ENCODE measurements around the gene PACS2. TPM values are rescaled to one million over a fixed set of nuclear protein-coding genes. Genes with fewer than 3 reads are reported as not detected.
A peak's percentile ranks its signal among the peaks of the same experiment; 100 is the strongest.

Gene PACS2
- polyA plus RNA-seq, 1 of the 3 experiments (the other 2 are of a cell fraction): 42.7 TPM

DNA sequence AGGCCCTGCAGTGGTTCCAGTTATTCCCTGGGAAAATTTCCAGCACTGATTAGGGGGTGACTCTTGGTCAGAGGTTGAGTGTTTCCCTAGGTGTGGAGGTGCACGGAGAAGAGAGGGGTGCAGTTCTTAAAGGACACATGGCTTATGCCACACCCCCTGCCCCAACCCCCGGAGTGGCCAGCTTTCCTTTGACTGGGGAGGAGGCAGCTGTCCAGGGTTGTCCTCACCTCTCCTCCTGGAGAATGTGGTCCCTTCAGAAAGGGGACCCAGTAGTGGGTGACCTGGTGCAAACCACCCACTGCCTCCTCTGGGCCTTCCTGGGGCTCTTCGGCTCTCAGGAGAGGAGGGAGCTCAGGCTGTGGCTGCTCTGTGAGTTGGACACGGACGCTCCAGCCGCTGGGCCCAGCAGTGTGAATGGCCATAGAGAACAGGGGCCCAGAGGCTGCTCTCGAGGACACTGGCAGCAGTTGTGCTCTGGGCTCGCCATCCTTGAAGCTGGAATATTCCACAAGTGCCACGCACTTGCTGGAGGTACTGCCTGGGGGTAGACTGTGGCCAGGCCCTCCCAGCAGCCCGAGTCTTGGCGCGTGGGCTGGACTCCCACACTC lies 13.6 kb downstream of the PACS2 start:
- Histone ChIP-seq H4K20me1 (ENCODE audit: insufficient read depth) (peaks cover 46% of the 10 kb centered on the region), H2AFZ (ENCODE audit: low read depth) (no peak overlapping the region)
- no peak for TF ChIP-seq RFX5 (IDR thresholded peaks at IDR 0.05; ENCODE audit: low read length)
- TF ChIP-seq, protein P1, sequence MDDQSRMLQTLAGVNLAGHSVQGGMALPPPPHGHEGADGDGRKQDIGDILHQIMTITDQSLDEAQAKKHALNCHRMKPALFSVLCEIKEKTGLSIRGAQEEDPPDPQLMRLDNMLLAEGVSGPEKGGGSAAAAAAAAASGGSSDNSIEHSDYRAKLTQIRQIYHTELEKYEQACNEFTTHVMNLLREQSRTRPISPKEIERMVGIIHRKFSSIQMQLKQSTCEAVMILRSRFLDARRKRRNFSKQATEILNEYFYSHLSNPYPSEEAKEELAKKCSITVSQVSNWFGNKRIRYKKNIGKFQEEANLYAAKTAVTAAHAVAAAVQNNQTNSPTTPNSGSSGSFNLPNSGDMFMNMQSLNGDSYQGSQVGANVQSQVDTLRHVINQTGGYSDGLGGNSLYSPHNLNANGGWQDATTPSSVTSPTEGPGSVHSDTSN (IDR thresholded peaks at IDR 0.05): no peak
- TF ChIP-seq, protein P2, sequence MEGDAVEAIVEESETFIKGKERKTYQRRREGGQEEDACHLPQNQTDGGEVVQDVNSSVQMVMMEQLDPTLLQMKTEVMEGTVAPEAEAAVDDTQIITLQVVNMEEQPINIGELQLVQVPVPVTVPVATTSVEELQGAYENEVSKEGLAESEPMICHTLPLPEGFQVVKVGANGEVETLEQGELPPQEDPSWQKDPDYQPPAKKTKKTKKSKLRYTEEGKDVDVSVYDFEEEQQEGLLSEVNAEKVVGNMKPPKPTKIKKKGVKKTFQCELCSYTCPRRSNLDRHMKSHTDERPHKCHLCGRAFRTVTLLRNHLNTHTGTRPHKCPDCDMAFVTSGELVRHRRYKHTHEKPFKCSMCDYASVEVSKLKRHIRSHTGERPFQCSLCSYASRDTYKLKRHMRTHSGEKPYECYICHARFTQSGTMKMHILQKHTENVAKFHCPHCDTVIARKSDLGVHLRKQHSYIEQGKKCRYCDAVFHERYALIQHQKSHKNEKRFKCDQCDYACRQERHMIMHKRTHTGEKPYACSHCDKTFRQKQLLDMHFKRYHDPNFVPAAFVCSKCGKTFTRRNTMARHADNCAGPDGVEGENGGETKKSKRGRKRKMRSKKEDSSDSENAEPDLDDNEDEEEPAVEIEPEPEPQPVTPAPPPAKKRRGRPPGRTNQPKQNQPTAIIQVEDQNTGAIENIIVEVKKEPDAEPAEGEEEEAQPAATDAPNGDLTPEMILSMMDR (IDR thresholded peaks at IDR 0.05): no peak
- no peak for TF ChIP-seq GATA2 (CRISPR knock-in tag; IDR thresholded peaks at IDR 0.05)
- no peak for TF ChIP-seq EP300 (IDR thresholded peaks at IDR 0.05; ENCODE audit: borderline replicate concordance in 1 of 2, low read depth in 1 of 2, low read length in 1 of 2)
- no peak for TF ChIP-seq MXI1 (IDR thresholded peaks at IDR 0.05; ENCODE audit: low read depth, low read length)
- TF ChIP-seq, protein P3, sequence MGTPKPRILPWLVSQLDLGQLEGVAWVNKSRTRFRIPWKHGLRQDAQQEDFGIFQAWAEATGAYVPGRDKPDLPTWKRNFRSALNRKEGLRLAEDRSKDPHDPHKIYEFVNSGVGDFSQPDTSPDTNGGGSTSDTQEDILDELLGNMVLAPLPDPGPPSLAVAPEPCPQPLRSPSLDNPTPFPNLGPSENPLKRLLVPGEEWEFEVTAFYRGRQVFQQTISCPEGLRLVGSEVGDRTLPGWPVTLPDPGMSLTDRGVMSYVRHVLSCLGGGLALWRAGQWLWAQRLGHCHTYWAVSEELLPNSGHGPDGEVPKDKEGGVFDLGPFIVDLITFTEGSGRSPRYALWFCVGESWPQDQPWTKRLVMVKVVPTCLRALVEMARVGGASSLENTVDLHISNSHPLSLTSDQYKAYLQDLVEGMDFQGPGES (IDR thresholded peaks at IDR 0.05; ENCODE audit: low read depth, low read length): no peak
- TF ChIP-seq FOXJ3 (CRISPR knock-in tag; IDR thresholded peaks at IDR 0.05): no peak
- no peak for TF ChIP-seq FOSL2 (IDR thresholded peaks at IDR 0.05; ENCODE audit: borderline replicate concordance, low read depth)

DNA sequence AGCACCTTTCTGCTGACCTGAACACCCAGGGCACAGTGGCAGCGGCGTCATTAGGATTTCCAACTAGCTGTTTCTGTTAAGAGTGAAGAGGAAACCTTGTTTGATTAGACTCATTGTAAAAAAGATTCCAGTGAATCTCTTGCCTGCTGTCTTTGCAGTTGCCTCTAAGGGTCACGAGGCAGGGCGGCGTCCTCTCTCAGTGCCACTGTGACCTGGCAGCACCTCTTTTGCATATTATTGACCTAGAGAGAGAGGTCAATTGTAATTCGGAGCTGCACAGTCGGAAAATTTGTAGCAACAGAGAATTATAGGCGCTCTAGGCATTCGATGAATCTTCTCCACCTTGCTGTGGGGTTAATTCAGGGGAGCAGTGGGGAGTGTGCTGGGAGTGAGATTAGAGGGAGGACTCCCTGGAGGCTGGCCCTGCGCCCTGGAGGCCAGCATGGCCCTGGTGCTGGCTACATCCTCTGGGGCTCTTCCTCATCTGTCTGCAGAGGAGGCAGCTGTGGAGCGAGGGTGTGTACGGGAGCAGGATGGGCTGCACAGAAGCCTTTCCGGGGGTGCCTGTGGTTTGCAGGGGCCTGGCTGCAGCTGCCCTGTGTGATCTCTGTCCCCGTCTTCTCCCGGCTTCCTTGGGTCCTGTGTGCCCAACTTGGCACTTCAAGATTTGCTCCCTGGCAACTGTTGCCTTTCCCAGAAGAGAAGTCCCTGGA lies 14.3 kb downstream of the PACS2 start:
- no peak overlapping the region for H3K4me2 ChIP-seq
- no peak overlapping the region for H3K4me3 ChIP-seq (ENCODE audit: low read depth in 2 of 2, low read length in 1 of 2)
- no peaks in the 10 kb centered on the region for H3K27me3 ChIP-seq (ENCODE audit: insufficient read depth)
- no peak overlapping the region; a peak in 1 of 4 replicates for H3K27ac ChIP-seq (ENCODE audit: low read depth in 2 of 2, low read length in 1 of 2)
- POLR2A ChIA-PET: no interaction called here
- TF ChIP-seq POLR2AphosphoS5 (IDR thresholded peaks at IDR 0.05; ENCODE audit: low read depth, low read length) (no peak), SIN3A (IDR thresholded peaks at IDR 0.05; ENCODE audit: borderline replicate concordance, low read depth, low read length) (no peak), JUND (IDR thresholded peaks at IDR 0.05) (no peak), YY1 (IDR thresholded peaks at IDR 0.05; ENCODE audit: low read depth) (no peak), EZH2phosphoT487 (IDR thresholded peaks at IDR 0.05; ENCODE audit: borderline replicate concordance, low read depth) (no peak), RXRA (IDR thresholded peaks at IDR 0.05; ENCODE audit: borderline replicate concordance, low read depth) (no peak), MEF2A (IDR thresholded peaks at IDR 0.05; ENCODE audit: borderline replicate concordance, low read depth) (no peak), MXI1 (IDR thresholded peaks at IDR 0.05; ENCODE audit: low read depth, low read length) (no peak), RFX5 (IDR thresholded peaks at IDR 0.05; ENCODE audit: low read length) (no peak), TCF12 (IDR thresholded peaks at IDR 0.05) (no peak)
- TF ChIP-seq, protein P3 (IDR thresholded peaks at IDR 0.05; ENCODE audit: low read depth, low read length): no peak
- CTCF ChIA-PET: interaction anchor here (1.1 kb wide), 1 partner anchor 23 kb away, joined by 4 read pairs; no protein-coding TSS in a partner anchor
- WGBS (ENCODE audit: low lambda C conversion rate): 93% methylated on average over 15 of the region's 15 CpGs
- peak; percentile 35 for DNase-seq
- H3K4me1 ChIP-seq (ENCODE audit: control insufficient read depth in 1 of 2, insufficient read depth in 2 of 2, low read depth in 1 of 2, low read length in 1 of 2): peaks cover 0 to 57% of the 10 kb centered on the region in 2 experiments; a peak in 2 of 4 replicates
- no peaks in the 10 kb centered on the region for H3K9me3 ChIP-seq
- H3K36me3 ChIP-seq (replicated peaks in 1 of 2; ENCODE audit: control insufficient read depth in 1 of 2, insufficient read depth in 2 of 2, low read length in 1 of 2): no peaks in the 10 kb centered on the region
- H4K20me1 ChIP-seq (ENCODE audit: insufficient read depth): peaks cover 46% of the 10 kb centered on the region
- peaks cover 42% of the 10 kb centered on the region; the same call in 1 of the 2 replicates for H3K79me2 ChIP-seq (ENCODE audit: insufficient read depth)
- H2AFZ ChIP-seq (ENCODE audit: low read depth): no peak overlapping the region
- H3F3A ChIP-seq (replicated peaks; ENCODE audit: insufficient read depth): no peaks in the 10 kb centered on the region
- H3K9ac ChIP-seq: no peak overlapping the region
- no peaks in the 10 kb centered on the region for H3K9me2 ChIP-seq

More for the DNA sequence above, 13.6 kb downstream of the PACS2 start:
- no peaks in the 10 kb centered on the region for H3K27me3 ChIP-seq (ENCODE audit: insufficient read depth)
- H3F3A ChIP-seq (replicated peaks; ENCODE audit: insufficient read depth): no peaks in the 10 kb centered on the region
- no peak overlapping the region; a peak in 1 of 4 replicates for H3K27ac ChIP-seq (ENCODE audit: low read depth in 2 of 2, low read length in 1 of 2)
- H3K9me3 ChIP-seq: no peaks in the 10 kb centered on the region
- H3K4me1 ChIP-seq (ENCODE audit: control insufficient read depth in 1 of 2, insufficient read depth in 2 of 2, low read depth in 1 of 2, low read length in 1 of 2): peaks cover 0 to 57% of the 10 kb centered on the region in 2 experiments; a peak in 2 of 4 replicates
- POLR2A ChIA-PET: no interaction called here
- no peaks in the 10 kb centered on the region for H3K9me2 ChIP-seq
- H3K79me2 ChIP-seq (ENCODE audit: insufficient read depth): peaks cover 48% of the 10 kb centered on the region
- WGBS (ENCODE audit: low lambda C conversion rate): 89% methylated on average over 9 of the region's 12 CpGs
- CTCF ChIA-PET: no interaction called here
- DNase-seq: peak; percentile 25
- H3K9ac ChIP-seq: no peak overlapping the region
- H3K4me2 ChIP-seq: no peak overlapping the region
- H3K36me3 ChIP-seq (replicated peaks in 1 of 2; ENCODE audit: control insufficient read depth in 1 of 2, insufficient read depth in 2 of 2, low read length in 1 of 2): no peaks in the 10 kb centered on the region
- no peak overlapping the region for H3K4me3 ChIP-seq (ENCODE audit: low read depth in 2 of 2, low read length in 1 of 2)

Measured in SK-N-SH (cell line).